Cardiac septum (tissue), 1 donor: ENCODE results near the gene ADGRL4. TPM values are rescaled to one million over a fixed set of nuclear protein-coding genes. Genes with fewer than 3 reads are reported as not detected.
"Not testable (repeated sequence)": the region's sequence is repeated elsewhere in the genome, so short reads cannot be mapped to it uniquely, and the experiment has no call there.

Experiments
- DNase-seq: peaks from one replicate; pipeline ENCODE4 v3.0.0-alpha.2; 2020; ENCODE audit warnings: low spot score
- intact Hi-C: fragments of 100-400 bp; cut with DNase I; formaldehyde crosslinking; loops from one replicate; pipeline ENCODE4 v1.14.0; 2022
- long read RNA-seq: library from polyadenylated mRNA; unstranded; transcript quantifications from one replicate; pipeline ENCODE4 v2.0.0, GENCODE V29; 2021
- total RNA-seq: library from RNA; stranded (reverse); fragmentation: NEBNext Ultra II Directional; extraction: Animal tissue kit (Norgen Biotek cat#: 25700); gene quantifications from one replicate; pipeline ENCODE4 v1.2.1, GENCODE V29; 2021
- donor health status: DM: no; HTN: no; CAD: no.

ADGRL4 gene
- 23.5 TPM for total RNA-seq
- long read RNA-seq, transcript ADGRL4-201 (15 exons, 3,527 nt) = major isoform, 33 of 42 reads
- long read RNA-seq, partial matches to known transcripts = 5 of 42 reads
- long read RNA-seq, other reads (novel, unspliced or antisense) = 4 of 42 reads

DNA sequence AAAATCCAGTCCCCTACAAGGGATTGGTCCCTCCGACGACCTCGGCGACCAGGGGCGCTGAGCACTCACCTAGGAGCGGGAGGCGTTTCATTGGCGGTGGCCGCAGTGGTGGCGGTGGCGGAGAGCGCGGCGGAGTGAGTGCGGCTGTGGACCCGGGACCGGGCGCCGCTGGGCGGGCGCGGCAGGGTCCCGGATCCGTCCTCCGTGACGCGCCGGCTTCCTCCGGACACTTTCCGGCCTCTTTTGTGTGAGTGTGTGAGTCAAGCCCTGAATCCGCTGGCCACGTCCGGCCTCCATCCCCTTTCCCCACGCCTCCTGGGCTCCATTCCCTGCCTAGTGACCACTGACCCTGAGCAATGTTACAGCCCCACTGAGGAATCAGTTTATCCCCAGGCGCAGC lies at the start of gene ADGRL4:
Gene ADGRL4, minus strand, starts transcription at position 167 of the 400 bp plus-strand sequence. Its CDS starts 76 bp downstream, at position 91.
- DNase-seq = peak; percentile 81
- intact Hi-C loops = loop anchor here (5.0 kb wide), 2 partner anchors 76 to 186 kb away; no protein-coding TSS in a partner anchor

DNA sequence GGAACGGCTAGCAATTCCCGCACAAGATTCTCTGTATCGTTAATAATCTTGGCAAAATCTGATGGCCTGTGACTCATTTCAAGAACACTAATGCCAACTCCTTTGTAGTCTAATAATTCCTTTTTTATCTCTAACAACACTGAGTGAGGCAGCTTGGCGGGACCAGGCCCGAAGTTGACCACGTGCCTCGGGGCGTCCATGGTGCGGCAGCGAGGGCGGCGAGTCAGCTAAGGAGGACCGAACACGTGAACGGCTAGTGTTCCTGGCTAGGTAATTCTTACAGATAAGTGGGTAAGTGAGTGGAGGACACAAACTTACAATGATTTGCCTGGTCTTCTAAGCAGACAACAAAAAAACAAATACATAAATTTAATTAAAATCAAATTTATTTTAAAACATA lies 49.3 kb upstream of the ADGRL4 start:
- DNase-seq = no peak
- intact Hi-C loops = no loop called here

GRCh38 chr1:79052829-79053449 lies 46.4 kb upstream of the ADGRL4 start:
- intact Hi-C loops = no loop called here
- no peak for DNase-seq

GRCh38 chr1:79044974-79045650 lies 38.6 kb upstream of the ADGRL4 start:
- DNase-seq = no peak

GRCh38 chr1:79043506-79043905 lies 37.0 kb upstream of the ADGRL4 start:
- no peak for DNase-seq
- intact Hi-C loops = no loop called here

More at GRCh38 chr1:79044974-79045650, 38.6 kb upstream of the ADGRL4 start:
- intact Hi-C loops = no loop called here

- intact Hi-C loops = no loop called here
- no peak for DNase-seq
These were observed 36.0 kb upstream of the ADGRL4 start for GRCh38 chr1:79042539-79042938.

DNA sequence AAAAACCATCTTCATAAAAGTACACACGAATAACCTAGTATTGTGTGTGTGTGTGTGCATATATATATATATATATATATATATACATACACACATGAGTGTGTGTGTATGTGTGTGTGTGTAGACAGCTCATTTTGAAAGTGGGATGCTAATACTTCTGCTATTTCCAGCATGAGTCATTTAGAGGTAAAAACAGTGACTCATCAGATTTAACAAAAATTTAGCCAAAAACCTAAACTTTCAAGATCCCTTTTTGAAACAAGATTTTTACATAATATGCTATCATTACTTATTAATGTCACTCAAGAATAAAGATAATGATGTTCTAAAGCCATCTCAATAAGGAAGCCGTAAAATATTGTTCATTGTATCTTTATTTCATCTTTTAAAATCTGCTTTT lies 35.6 kb upstream of the ADGRL4 start:
- no peak for DNase-seq
- intact Hi-C loops = no loop called here

GRCh38 chr1:79041666-79042065 lies 35.1 kb upstream of the ADGRL4 start:
- DNase-seq = no peak
- intact Hi-C loops = no loop called here

GRCh38 chr1:79040424-79041082 lies 34.0 kb upstream of the ADGRL4 start:
- DNase-seq = no peak
- intact Hi-C loops = no loop called here

DNA sequence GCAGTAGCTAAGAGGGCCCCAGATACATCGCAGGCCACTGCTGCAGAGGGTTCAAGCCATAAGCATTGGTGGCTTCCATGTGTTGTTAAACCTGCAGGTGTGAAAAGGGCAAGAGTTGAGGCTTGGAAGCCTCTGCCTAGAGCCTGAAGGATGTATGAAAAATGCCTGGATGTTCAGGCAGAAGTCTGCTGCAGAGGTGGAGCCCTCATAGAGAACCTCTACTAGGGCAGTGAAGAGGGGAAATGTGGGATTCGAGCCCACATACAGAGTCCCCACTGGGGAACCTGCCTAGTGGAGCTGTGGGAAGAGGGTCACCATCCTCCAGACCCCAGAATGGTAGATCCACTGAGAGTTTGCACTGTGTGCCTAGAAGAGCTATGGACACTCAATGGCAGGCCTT lies 30.6 kb upstream of the ADGRL4 start:
- intact Hi-C loops = no loop called here
- no peak for DNase-seq

- DNase-seq = no peak
- intact Hi-C loops = no loop called here
These were observed 6.0 kb upstream of the ADGRL4 start for GRCh38 chr1:79012500-79012899.

DNA sequence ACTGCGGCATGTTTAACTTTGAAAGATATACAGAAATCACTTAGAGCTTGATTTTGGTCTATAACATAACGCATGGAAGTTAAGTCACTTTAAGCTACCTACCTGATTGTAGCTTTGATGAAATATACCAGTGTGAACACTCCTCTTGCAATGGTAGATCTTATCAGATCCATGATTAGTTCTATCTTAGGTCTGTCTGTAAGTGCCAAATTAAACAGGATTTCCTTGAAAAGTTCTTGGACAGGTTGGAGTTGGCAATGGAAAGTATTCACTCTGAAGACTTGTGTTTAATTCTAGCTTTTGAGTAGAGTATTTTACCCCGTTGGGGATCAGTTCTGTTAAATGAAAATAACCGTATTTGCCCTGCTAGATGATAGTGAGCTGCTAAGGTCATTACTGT lies 4.1 kb upstream of the ADGRL4 start:
- no peak for DNase-seq
- intact Hi-C loops = no loop called here

DNA sequence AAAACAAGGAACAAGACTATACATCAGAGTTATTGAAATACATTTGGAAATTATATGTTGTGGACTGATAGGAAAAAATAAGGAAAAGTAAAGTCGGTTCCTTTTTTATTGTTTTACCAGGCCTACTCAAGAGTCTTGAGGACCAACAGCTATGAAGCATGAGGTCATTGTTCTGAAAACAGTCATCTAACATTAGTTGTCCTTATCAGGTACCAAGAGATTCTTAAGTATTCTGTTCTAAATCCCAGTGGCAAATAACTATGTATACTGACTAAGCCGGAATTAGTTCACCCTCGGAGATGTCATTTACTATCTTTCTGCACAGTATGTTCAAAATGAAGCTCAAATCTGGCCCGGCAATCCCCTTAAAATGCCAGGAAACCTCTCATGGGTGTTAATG lies 585 bp downstream of the ADGRL4 start:
- DNase-seq = no peak
- intact Hi-C loops = loop anchor here (5.0 kb wide), 2 partner anchors 76 to 186 kb away; no protein-coding TSS in a partner anchor

- no peak for DNase-seq
- intact Hi-C loops = loop anchor here (5.0 kb wide), 2 partner anchors 77 to 187 kb away; no protein-coding TSS in a partner anchor
These were observed 1.6 kb downstream of the ADGRL4 start for GRCh38 chr1:79004916-79005315.

- intact Hi-C loops = no loop called here
- DNase-seq = no peak
These were observed 9.7 kb downstream of the ADGRL4 start for GRCh38 chr1:78996791-78997190.

GRCh38 chr1:78987042-78987441 lies 19.5 kb downstream of the ADGRL4 start:
- no peak for DNase-seq
- intact Hi-C loops = no loop called here

- intact Hi-C loops = no loop called here
- DNase-seq = no peak
These were observed 26.0 kb downstream of the ADGRL4 start for GRCh38 chr1:78980511-78980910.

- no peak for DNase-seq
- intact Hi-C loops = no loop called here
These were observed 33.8 kb downstream of the ADGRL4 start for GRCh38 chr1:78972723-78973122.

DNA sequence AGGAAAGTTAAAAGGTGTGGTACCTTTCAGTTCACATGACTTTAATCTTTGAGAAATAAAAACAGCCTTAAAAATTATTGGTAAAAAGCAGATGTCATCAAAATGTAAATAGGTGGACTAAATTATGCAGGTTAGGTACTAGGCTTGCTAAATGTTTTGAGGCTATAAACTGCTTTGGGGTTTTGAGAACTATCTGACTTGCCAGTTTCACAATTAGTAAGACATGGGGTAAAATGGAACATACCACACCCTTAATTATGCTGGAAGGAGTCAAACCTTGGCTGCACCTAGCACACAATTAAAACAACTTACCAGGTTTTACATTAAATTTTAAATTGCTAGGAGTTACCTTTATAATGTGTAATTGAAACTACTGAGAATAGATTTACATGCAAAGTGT lies 39.4 kb downstream of the ADGRL4 start:
- DNase-seq, intact Hi-C loops: not testable (repeated sequence)

DNA sequence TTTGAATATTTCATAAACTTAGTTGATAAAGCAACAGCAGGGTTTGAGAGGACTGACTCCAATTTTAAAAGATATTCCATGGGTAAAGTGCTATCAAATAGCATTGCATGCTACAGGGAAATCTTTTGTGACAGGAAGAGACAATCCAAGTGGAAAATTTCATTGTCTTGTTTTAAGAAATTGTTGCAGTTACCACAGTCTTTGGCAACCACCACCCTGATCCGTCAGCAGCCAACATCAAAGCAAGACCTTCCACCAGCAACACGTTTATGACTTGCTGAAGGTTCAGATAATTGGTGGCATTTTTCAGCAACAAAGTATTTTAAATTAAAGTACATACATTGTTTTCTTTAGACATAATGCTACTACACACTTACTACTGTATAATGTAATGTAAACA lies 47.8 kb downstream of the ADGRL4 start:
- intact Hi-C loops = no loop called here
- no peak for DNase-seq

- intact Hi-C loops = no loop called here
- DNase-seq = no peak
These were observed 55.7 kb downstream of the ADGRL4 start for GRCh38 chr1:78950826-78951225.
